GM23338 (cell line): ENCODE measurements around the gene BTBD3. TPM values are rescaled to one million over a fixed set of nuclear protein-coding genes. Genes with fewer than 3 reads are reported as not detected.

Experiments used
- ATAC-seq: fragments of 200-7000 bp; cut with Tn5 transposase; 3 replicates; pipeline ENCODE4 v1.9.1; 2020
- DNase-seq: peaks from one replicate; pipeline ENCODE4 v3.0.0-alpha.2; 2015; ENCODE audit warnings: low spot score
- H2AFZ ChIP-seq: fragments of 200-600 bp; sonication (generic); 2 replicates; pipeline ENCODE4 v1.8.0; 2016; ENCODE audit warnings: antibody characterized with exemption, mild to moderate bottlenecking, moderate library complexity
- H3F3A ChIP-seq: fragments of 200-600 bp; sonication (generic); replicated peaks from 2 replicates; pipeline ENCODE4 v1.8.0; 2017; ENCODE audit warnings: antibody characterized with exemption, mixed run types, low read depth
- H3K27ac ChIP-seq: fragments of 200-600 bp; sonication (generic); 2 replicates; pipeline ENCODE4 v1.6.1; 2016; ENCODE audit warnings: low read depth
- H3K27me3 ChIP-seq: fragments of 200-600 bp; sonication (generic); 2 replicates; pipeline ENCODE4 v1.8.0; 2016; ENCODE audit warnings: mild to moderate bottlenecking, mixed run types, moderate library complexity; ENCODE audit not compliant: insufficient read depth
- H3K36me3 ChIP-seq: fragments of 200-600 bp; sonication (generic); 2 replicates; pipeline ENCODE4 v1.8.0; 2016; ENCODE audit warnings: mild to moderate bottlenecking; ENCODE audit not compliant: insufficient read depth
- H3K4me1 ChIP-seq: fragments of 200-600 bp; sonication (generic); 2 replicates; pipeline ENCODE4 v1.8.0; 2016; ENCODE audit warnings: mild to moderate bottlenecking, moderate library complexity; ENCODE audit not compliant: insufficient read depth
- H3K4me2 ChIP-seq: fragments of 200-600 bp; sonication (generic); 2 replicates; pipeline ENCODE4 v1.7.1; 2017; ENCODE audit warnings: mixed run types
- H3K4me3 ChIP-seq: fragments of 200-600 bp; sonication (generic); 2 replicates; pipeline ENCODE4 v1.6.1; 2016; ENCODE audit warnings: mixed run types
- H3K79me2 ChIP-seq: fragments of 200-600 bp; sonication (generic); replicated peaks from 2 replicates; pipeline ENCODE4 v1.8.0; 2017; ENCODE audit warnings: mild to moderate bottlenecking; ENCODE audit not compliant: insufficient read depth
- H3K9me2 ChIP-seq: fragments of 200-600 bp; sonication (generic); 2 replicates; pipeline ENCODE4 v1.8.0; 2017; ENCODE audit not compliant: insufficient read depth
- H4K20me1 ChIP-seq: fragments of 200-600 bp; sonication (generic); replicated peaks from 2 replicates; pipeline ENCODE4 v1.8.0; 2017; ENCODE audit warnings: mild to moderate bottlenecking; ENCODE audit not compliant: insufficient read depth
- H3K27ac Mint-ChIP-seq: 2 replicates; pipeline ENCODE4 v1.8.0; 2020; ENCODE audit warnings: inconsistent platforms, mild to moderate bottlenecking, moderate library complexity, mixed read lengths
- H3K27me3 Mint-ChIP-seq: 3 replicates; pipeline ENCODE4 v1.8.0; 2022; ENCODE audit warnings: low read depth, mild to moderate bottlenecking, moderate library complexity, mixed read lengths, inconsistent platforms; ENCODE audit not compliant: insufficient read depth, poor library complexity
- H3K36me3 Mint-ChIP-seq: 3 replicates; pipeline ENCODE4 v1.8.0; 2021; ENCODE audit warnings: low read depth, mild to moderate bottlenecking, inconsistent platforms, moderate library complexity, mixed read lengths
- H3K4me1 Mint-ChIP-seq: 3 replicates; pipeline ENCODE4 v1.8.0; 2020; ENCODE audit warnings: mild to moderate bottlenecking, inconsistent platforms, mixed read lengths
- H3K4me3 Mint-ChIP-seq: 3 replicates; pipeline ENCODE4 v1.8.0; 2021; ENCODE audit warnings: moderate library complexity, mild to moderate bottlenecking, inconsistent platforms, mixed read lengths
- H3K9me3 Mint-ChIP-seq: 3 replicates; pipeline ENCODE4 v1.8.0; 2020; ENCODE audit warnings: moderate library complexity, mild to moderate bottlenecking, inconsistent platforms, mixed read lengths
- CREB1 ChIP-seq: fragments of 250-450 bp; sonication (Bioruptor Pico); IDR thresholded peaks from 2 replicates; pipeline ENCODE4 v1.5.0; 2020; ENCODE audit warnings: low read depth, mild to moderate bottlenecking, moderate library complexity
- CTCF ChIP-seq, 2 experiments: fragments of 200-600 bp in 1 of 2; sonication (generic) in 1 of 2; conservative IDR thresholded peaks; 2 replicates each; pipeline versions ENCODE4 v1.5.1 to v1.6.1; 2016 to 2017; ENCODE audit warnings: antibody characterized with exemption in 2 of 2, low read depth in 2 of 2, mild to moderate bottlenecking in 2 of 2, moderate library complexity in 1 of 2
- ETS1 ChIP-seq: IDR thresholded peaks from 2 replicates; pipeline ENCODE4 v1.6.1; 2016; ENCODE audit warnings: antibody characterized with exemption
- EZH2 ChIP-seq: fragments of 200-600 bp; sonication (generic); IDR thresholded peaks from one replicate; pipeline ENCODE4 v1.8.0; 2017; ENCODE audit warnings: antibody characterized with exemption, mild to moderate bottlenecking, low read depth; ENCODE audit not compliant: unreplicated experiment
- EZH2phosphoT487 ChIP-seq: fragments of 200-600 bp; sonication (generic); IDR thresholded peaks from one replicate; pipeline ENCODE4 v1.8.1; 2018; ENCODE audit warnings: antibody characterized with exemption; ENCODE audit not compliant: unreplicated experiment
- JUNB ChIP-seq: IDR thresholded peaks from one replicate; pipeline ENCODE4 v1.6.1; 2016; ENCODE audit warnings: antibody characterized with exemption; ENCODE audit not compliant: unreplicated experiment
- NANOG ChIP-seq: IDR thresholded peaks from 2 replicates; pipeline ENCODE4 v1.6.1; 2016; ENCODE audit warnings: antibody characterized with exemption, borderline replicate concordance
- POLR2AphosphoS5 ChIP-seq: IDR thresholded peaks from 2 replicates; pipeline ENCODE4 v1.6.1; 2016; ENCODE audit warnings: antibody characterized with exemption, low read depth
- REST ChIP-seq: IDR thresholded peaks from one replicate; pipeline ENCODE4 v1.6.1; 2018; ENCODE audit warnings: antibody characterized with exemption; ENCODE audit not compliant: unreplicated experiment
- STAT1 ChIP-seq: IDR thresholded peaks from one replicate; pipeline ENCODE4 v1.6.1; 2016; ENCODE audit warnings: antibody characterized with exemption; ENCODE audit not compliant: unreplicated experiment
- ZNF114 ChIP-seq: fragments of 250-450 bp; sonication (Bioruptor Pico); IDR thresholded peaks from 2 replicates; pipeline ENCODE4 v1.5.0; 2020; ENCODE audit warnings: mild to moderate bottlenecking, moderate library complexity
- ZNF331 ChIP-seq: fragments of 250-450 bp; sonication (Bioruptor Pico); IDR thresholded peaks from 2 replicates; pipeline ENCODE4 v1.5.0; 2020; ENCODE audit warnings: low read depth, mild to moderate bottlenecking, moderate library complexity
- ZNF462 ChIP-seq: fragments of 250-450 bp; sonication (Bioruptor Pico); IDR thresholded peaks from 2 replicates; pipeline ENCODE4 v1.5.0; 2020; ENCODE audit warnings: mild to moderate bottlenecking, moderate library complexity
- polyA plus RNA-seq: library from polyadenylated mRNA; unstranded; fragments of >200 nt; fragmentation: Nextera tagmentation; extraction: Ambion mirVana; gene quantifications from 2 replicates; pipeline ENCODE4 v1.2.1, GENCODE V29; 2016
- total RNA-seq: library from RNA; depleted of rRNA; stranded (reverse); fragments of >200 nt; shearing (Covaris generic); gene quantifications from 2 replicates; pipeline ENCODE4 v1.2.3, GENCODE V29; 2014

BTBD3 gene
- total and polyA plus RNA-seq, 2 experiments from 2014 or later: 11.8 to 45.1 TPM

GRCh38 chr20:11948806-11949205 lies 31.1 kb downstream of the BTBD3 start:
- Histone ChIP-seq H3F3A (no peaks in the 10 kb centered on the region), H3K36me3 (no peaks in the 10 kb centered on the region), H4K20me1 (no peaks in the 10 kb centered on the region), H3K4me1 (no peaks in the 10 kb centered on the region), H3K27ac (no peak overlapping the region), H2AFZ (no peak overlapping the region), H3K4me2 (no peak overlapping the region), H3K27me3 (no peaks in the 10 kb centered on the region), H3K79me2 (no peaks in the 10 kb centered on the region), H3K4me3 (no peak overlapping the region), H3K9me2 (0 out of 2 replicates have a peak, but pooled peaks cover 14% of the 10 kb centered on the region)
- ATAC-seq (no peak), DNase-seq (no peak)
- no peaks in the 10 kb centered on the region for H3K36me3 Mint-ChIP-seq
- no peaks in the 10 kb centered on the region for H3K27me3 Mint-ChIP-seq
- TF ChIP-seq STAT1 (no peak), ZNF462 (CRISPR knock-in tag) (no peak), EZH2 (no peak), ZNF331 (CRISPR knock-in tag) (no peak), CTCF (conservative IDR thresholded peaks at IDR 0.05; ENCODE audit: low read depth in 2 of 2) (no peak), ZNF114 (CRISPR knock-in tag) (no peak), CREB1 (CRISPR knock-in tag) (no peak), JUNB (no peak), NANOG (no peak), POLR2AphosphoS5 (no peak), REST (no peak), ETS1 (no peak), EZH2phosphoT487 (no peak)
- H3K27ac Mint-ChIP-seq: no peak overlapping the region
- H3K9me3 Mint-ChIP-seq: no peaks in the 10 kb centered on the region
- no peaks in the 10 kb centered on the region for H3K4me1 Mint-ChIP-seq
- H3K4me3 Mint-ChIP-seq: no peak overlapping the region
